Left renal pelvis (tissue), 4 donors: ENCODE measurements around the gene SMYD3. TPM values are rescaled to one million over a fixed set of nuclear protein-coding genes. Genes with fewer than 3 reads are reported as not detected.
A peak's percentile ranks its signal among the peaks of the same experiment; 100 is the strongest.
"Not testable (repeated sequence)": the region's sequence is repeated elsewhere in the genome, so short reads cannot be mapped to it uniquely, and the experiment has no call there.

Experiments
- DNase-seq, 4 donors: peaks; one replicate each; pipeline ENCODE4 v3.0.0-alpha.2; 2013; ENCODE audit warnings: low read depth in 4 of 4, low spot score in 3 of 4
- polyA plus RNA-seq, 4 donors: library from polyadenylated mRNA; unstranded; fragments of 120-200 nt; gene quantifications; one replicate each; pipeline ENCODE4 v1.2.1, GENCODE V29; 2013; ENCODE audit not compliant: insufficient read length in 4 of 4

Gene SMYD3
- polyA plus RNA-seq, 4 donors = 13.6 to 30.5 (median 25.7) TPM

- no peak for DNase-seq
Measured at GRCh38 chr1:245717611-245718010, 789.5 kb downstream of the SMYD3 start.

GRCh38 chr1:245716561-245716960 lies 790.5 kb downstream of the SMYD3 start:
- no peak for DNase-seq

- DNase-seq = no peak
Measured at GRCh38 chr1:245715970-245716369, 791.1 kb downstream of the SMYD3 start.

GRCh38 chr1:245715291-245715701 lies 791.8 kb downstream of the SMYD3 start:
- DNase-seq = peak in 1 of 4 donors; percentile 14

- not testable (repeated sequence) for DNase-seq
Measured at GRCh38 chr1:245714027-245714426, 793.1 kb downstream of the SMYD3 start.

- no peak for DNase-seq
Measured at GRCh38 chr1:245710961-245711903, 795.8 kb downstream of the SMYD3 start.

- no peak for DNase-seq
Measured at GRCh38 chr1:245707941-245708340, 799.1 kb downstream of the SMYD3 start.

GRCh38 chr1:245704765-245705164 lies 802.3 kb downstream of the SMYD3 start:
- DNase-seq = no peak

GRCh38 chr1:245704341-245704740 lies 802.7 kb downstream of the SMYD3 start:
- DNase-seq = no peak

- no peak for DNase-seq
Measured at GRCh38 chr1:245702346-245702745, 804.7 kb downstream of the SMYD3 start.

- DNase-seq = no peak
Measured at GRCh38 chr1:245701631-245702030, 805.4 kb downstream of the SMYD3 start.

GRCh38 chr1:245700631-245701030 lies 806.4 kb downstream of the SMYD3 start:
- DNase-seq = no peak

Other genes with a start within 250 kb of the SMYD3 start
- gene TFB2M, start 59.0 kb upstream of the SMYD3 start, polyA plus RNA-seq = 10 to 100 TPM; 15.4 to 21.3 (median 20.9) TPM
- 10 to 100 TPM; 16.0 to 23.5 (median 22.2) TPM for gene CNST, start 59.2 kb upstream of the SMYD3 start, polyA plus RNA-seq
- gene SCCPDH, start 217.1 kb upstream of the SMYD3 start, polyA plus RNA-seq = 10 to 100 TPM; 40.2 to 62.6 (median 55.5) TPM